ENCODE measurements around the gene PLPP6. TPM values are rescaled to one million over a fixed set of nuclear protein-coding genes. Genes with fewer than 3 reads are reported as not detected.
A peak's percentile ranks its signal among the peaks of the same experiment; 100 is the strongest.

Gene PLPP6
- total and polyA plus RNA-seq, 2 of the 13 experiments (the other 11 are each of a cell fraction or from before 2014, with no cell fraction given) = 12.1 to 15.5 TPM

DNA sequence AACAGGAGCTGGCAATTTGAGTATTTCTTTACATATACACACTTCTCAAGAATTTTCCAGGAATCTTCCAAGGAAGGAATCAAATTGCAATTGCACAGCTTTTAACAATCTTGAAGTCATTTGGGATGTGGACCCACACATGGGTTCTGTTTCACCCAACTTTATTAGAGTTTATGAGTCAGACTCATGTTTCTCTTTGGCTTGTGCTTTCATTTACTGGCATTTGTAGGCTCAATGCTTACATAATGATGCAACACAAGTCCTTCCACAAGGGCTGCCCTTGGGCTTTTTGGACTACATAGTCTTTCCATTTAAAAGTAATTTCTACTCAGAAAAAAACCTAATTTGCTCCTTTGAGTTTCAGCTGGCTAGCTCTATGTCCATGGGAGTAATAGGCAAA, 12.7 kb downstream of the PLPP6 start:
- Histone ChIP-seq H3K79me2 (ENCODE audit: insufficient read depth, low read length) (peaks cover under 1% of the 10 kb centered on the region), H3K27me3 (ENCODE audit: control insufficient read depth in 1 of 2, insufficient read depth in 2 of 2, low read length in 2 of 2) (no peaks in the 10 kb centered on the region; a peak in 1 of 5 replicates), H3K4me1 (ENCODE audit: insufficient read depth, low read length) (peaks cover 32% of the 10 kb centered on the region), H3K27ac (ENCODE audit: extremely low read length, insufficient read depth, low read length) (no peak overlapping the region), H3K4me2 (ENCODE audit: low read depth, low read length) (no peak overlapping the region), H3K9me3 (ENCODE audit: low read length) (no peaks in the 10 kb centered on the region), H3K9ac (ENCODE audit: insufficient read depth, low read depth, low read length) (no peak overlapping the region), H3K4me3 (replicated peaks in 1 of 3; ENCODE audit: insufficient read depth in 1 of 3, low read depth in 2 of 3, low read length in 3 of 3) (no peak overlapping the region), H3K36me3 (replicated peaks in 1 of 2; ENCODE audit: control insufficient read depth in 1 of 2, insufficient read depth in 2 of 2, low read length in 2 of 2) (no peaks in the 10 kb centered on the region), H2AFZ (ENCODE audit: low read length) (no peak overlapping the region), H4K20me1 (ENCODE audit: insufficient read depth, low read length) (no peaks in the 10 kb centered on the region)
- in situ Hi-C loops (cut with HindIII; ENCODE audit: extremely low pct_ligation_motif_present, low pct_unique_long_range_greater_than_20kb) (no loop called here), intact Hi-C loops (cut with micrococcal nuclease; ENCODE audit: unreplicated experiment) (loop anchor here (5.0 kb wide), 2 partner anchors 118 to 1147 kb away; partner anchors contain the start of genes RCL1 and RFX3)
- BruUV-seq (replicated peaks) = no TSS peak
- ATAC-seq (no peak), DNase-seq (ENCODE audit: low spot score) (peak; percentile 34), FAIRE-seq (peak; percentile 8)
- ChIA-PET POLR2A (interaction anchor here (0.7 kb wide), 1 partner anchor 12 kb away, joined by 5 read pairs; the partner anchor contains the start of gene PLPP6), CTCF (ENCODE audit: low intra/inter-chr PET ratio, low total read pairs) (no interaction called here)
- TF ChIP-seq SAP130 (CRISPR knock-in tag; IDR thresholded peaks at IDR 0.05; ENCODE audit: low read depth) (peak; percentile 40; the same call in 1 of the 2 replicates), ETV6 (CRISPR knock-in tag; conservative IDR thresholded peaks at IDR 0.05) (no peak), ZNF552 (CRISPR knock-in tag; IDR thresholded peaks at IDR 0.05; ENCODE audit: borderline replicate concordance) (no peak), HMGA1 (CRISPR knock-in tag; conservative IDR thresholded peaks at IDR 0.05) (no peak), KLF6 (CRISPR knock-in tag; IDR thresholded peaks at IDR 0.05) (no peak), ZNF317 (CRISPR knock-in tag; IDR thresholded peaks at IDR 0.05) (no peak), ATF1 (CRISPR knock-in tag; IDR thresholded peaks at IDR 0.05) (no peak), PTBP1 (IDR thresholded peaks at IDR 0.05; ENCODE audit: low read depth, low read length, poor library complexity, severe bottlenecking) (no peak), TCF7 (IDR thresholded peaks at IDR 0.05; ENCODE audit: low read depth) (no peak), GATAD2A (CRISPR knock-in tag; IDR thresholded peaks at IDR 0.05) (peak; percentile 59), CEBPG (CRISPR knock-in tag; IDR thresholded peaks at IDR 0.05) (peak; percentile 65)
- TF ChIP-seq, protein P1, sequence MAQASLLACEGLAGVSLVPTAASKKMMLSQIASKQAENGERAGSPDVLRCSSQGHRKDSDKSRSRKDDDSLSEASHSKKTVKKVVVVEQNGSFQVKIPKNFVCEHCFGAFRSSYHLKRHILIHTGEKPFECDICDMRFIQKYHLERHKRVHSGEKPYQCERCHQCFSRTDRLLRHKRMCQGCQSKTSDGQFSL (CRISPR knock-in tag; IDR thresholded peaks at IDR 0.05) = no peak
- TF ChIP-seq, protein P2, sequence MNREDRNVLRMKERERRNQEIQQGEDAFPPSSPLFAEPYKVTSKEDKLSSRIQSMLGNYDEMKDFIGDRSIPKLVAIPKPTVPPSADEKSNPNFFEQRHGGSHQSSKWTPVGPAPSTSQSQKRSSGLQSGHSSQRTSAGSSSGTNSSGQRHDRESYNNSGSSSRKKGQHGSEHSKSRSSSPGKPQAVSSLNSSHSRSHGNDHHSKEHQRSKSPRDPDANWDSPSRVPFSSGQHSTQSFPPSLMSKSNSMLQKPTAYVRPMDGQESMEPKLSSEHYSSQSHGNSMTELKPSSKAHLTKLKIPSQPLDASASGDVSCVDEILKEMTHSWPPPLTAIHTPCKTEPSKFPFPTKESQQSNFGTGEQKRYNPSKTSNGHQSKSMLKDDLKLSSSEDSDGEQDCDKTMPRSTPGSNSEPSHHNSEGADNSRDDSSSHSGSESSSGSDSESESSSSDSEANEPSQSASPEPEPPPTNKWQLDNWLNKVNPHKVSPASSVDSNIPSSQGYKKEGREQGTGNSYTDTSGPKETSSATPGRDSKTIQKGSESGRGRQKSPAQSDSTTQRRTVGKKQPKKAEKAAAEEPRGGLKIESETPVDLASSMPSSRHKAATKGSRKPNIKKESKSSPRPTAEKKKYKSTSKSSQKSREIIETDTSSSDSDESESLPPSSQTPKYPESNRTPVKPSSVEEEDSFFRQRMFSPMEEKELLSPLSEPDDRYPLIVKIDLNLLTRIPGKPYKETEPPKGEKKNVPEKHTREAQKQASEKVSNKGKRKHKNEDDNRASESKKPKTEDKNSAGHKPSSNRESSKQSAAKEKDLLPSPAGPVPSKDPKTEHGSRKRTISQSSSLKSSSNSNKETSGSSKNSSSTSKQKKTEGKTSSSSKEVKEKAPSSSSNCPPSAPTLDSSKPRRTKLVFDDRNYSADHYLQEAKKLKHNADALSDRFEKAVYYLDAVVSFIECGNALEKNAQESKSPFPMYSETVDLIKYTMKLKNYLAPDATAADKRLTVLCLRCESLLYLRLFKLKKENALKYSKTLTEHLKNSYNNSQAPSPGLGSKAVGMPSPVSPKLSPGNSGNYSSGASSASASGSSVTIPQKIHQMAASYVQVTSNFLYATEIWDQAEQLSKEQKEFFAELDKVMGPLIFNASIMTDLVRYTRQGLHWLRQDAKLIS (CRISPR knock-in tag; IDR thresholded peaks at IDR 0.05) = no peak
- TF ChIP-seq, protein P3, sequence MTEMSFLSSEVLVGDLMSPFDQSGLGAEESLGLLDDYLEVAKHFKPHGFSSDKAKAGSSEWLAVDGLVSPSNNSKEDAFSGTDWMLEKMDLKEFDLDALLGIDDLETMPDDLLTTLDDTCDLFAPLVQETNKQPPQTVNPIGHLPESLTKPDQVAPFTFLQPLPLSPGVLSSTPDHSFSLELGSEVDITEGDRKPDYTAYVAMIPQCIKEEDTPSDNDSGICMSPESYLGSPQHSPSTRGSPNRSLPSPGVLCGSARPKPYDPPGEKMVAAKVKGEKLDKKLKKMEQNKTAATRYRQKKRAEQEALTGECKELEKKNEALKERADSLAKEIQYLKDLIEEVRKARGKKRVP (CRISPR knock-in tag; IDR thresholded peaks at IDR 0.05) = peak in 1 of 2 experiments; percentile 81; a peak in 2 of 4 replicates
- TF ChIP-seq, protein P4, sequence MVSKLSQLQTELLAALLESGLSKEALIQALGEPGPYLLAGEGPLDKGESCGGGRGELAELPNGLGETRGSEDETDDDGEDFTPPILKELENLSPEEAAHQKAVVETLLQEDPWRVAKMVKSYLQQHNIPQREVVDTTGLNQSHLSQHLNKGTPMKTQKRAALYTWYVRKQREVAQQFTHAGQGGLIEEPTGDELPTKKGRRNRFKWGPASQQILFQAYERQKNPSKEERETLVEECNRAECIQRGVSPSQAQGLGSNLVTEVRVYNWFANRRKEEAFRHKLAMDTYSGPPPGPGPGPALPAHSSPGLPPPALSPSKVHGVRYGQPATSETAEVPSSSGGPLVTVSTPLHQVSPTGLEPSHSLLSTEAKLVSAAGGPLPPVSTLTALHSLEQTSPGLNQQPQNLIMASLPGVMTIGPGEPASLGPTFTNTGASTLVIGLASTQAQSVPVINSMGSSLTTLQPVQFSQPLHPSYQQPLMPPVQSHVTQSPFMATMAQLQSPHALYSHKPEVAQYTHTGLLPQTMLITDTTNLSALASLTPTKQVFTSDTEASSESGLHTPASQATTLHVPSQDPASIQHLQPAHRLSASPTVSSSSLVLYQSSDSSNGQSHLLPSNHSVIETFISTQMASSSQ (IDR thresholded peaks at IDR 0.05; ENCODE audit: low read depth) = no peak
- TF ChIP-seq, protein P4 (CRISPR knock-in tag; IDR thresholded peaks at IDR 0.05; ENCODE audit: borderline replicate concordance) = no peak

All from HepG2 (cell line).